Stimulated activated CD8-positive, alpha-beta memory T cell treated with anti-CD3 and anti-CD28 coated beads, Interleukin-7, amount 100 ng/mL, for 48 hours (primary cell): Measurements from ENCODE around the gene NFX1.

ENCODE experiments used
- DNase-seq, 2 donors: peaks; one replicate each; pipeline ENCODE4 v3.0.0-alpha.2; 2020; ENCODE audit warnings: low read depth in 1 of 2; ENCODE audit errors: extremely low read depth in 1 of 2

Gene NFX1

GRCh38 chr9:33415501-33416038, 125.3 kb downstream of the NFX1 start:
- peak; percentile 71 to 92 for DNase-seq

- DNase-seq = no peak
These were observed 126.7 kb downstream of the NFX1 start for GRCh38 chr9:33416996-33417395.

GRCh38 chr9:33418090-33418489, 127.8 kb downstream of the NFX1 start:
- no peak for DNase-seq

- DNase-seq = no peak
These were observed 129.5 kb downstream of the NFX1 start for GRCh38 chr9:33419708-33420303.
